ENCODE data around the gene GCC2.

GCC2 gene

DNA sequence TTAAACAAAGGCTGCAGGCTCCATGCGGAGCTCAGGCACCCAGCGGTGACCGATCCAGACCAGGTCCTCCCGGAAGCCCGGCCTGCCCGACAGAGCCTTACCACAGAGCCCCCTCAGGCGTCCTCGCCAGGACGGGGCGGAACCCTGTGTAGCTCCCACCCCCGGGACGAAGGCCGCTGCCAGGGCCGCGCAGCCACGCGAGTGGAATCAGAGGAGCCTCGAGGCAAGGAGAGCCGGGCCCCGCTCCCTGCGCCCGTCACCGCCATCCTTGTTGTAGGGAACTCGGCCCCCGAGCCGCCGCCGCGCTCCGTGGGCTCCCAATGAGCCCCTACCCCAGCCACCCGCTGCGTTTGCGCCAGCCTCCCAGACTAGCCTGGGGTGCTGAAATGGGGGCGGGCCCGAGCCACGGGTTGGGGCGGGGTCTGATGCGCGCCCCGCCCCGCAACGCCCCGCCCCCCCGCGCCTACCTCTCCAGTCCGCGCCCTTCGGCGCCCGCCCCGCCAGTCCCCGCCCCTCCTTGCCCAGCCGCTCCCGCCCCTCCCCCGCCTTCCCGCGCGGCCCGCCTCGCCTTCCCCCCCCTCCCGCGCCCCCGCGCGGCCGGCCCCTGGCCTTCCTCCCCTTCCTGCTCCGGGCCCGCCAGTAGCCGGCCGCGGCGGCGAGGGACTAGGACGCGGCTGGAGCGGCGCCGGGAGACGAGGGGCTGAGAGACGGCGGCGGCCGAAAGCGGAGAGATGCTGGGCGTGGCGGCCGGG lies 85.0 kb downstream of the GCC2 start, which contains the start of gene LIMS1:
LIMS1 (plus strand) TSS at position 639 of the 752 bp plus-strand sequence; CDS start at position 732, 93 bp downstream.
- TF ChIP-seq, protein P1, sequence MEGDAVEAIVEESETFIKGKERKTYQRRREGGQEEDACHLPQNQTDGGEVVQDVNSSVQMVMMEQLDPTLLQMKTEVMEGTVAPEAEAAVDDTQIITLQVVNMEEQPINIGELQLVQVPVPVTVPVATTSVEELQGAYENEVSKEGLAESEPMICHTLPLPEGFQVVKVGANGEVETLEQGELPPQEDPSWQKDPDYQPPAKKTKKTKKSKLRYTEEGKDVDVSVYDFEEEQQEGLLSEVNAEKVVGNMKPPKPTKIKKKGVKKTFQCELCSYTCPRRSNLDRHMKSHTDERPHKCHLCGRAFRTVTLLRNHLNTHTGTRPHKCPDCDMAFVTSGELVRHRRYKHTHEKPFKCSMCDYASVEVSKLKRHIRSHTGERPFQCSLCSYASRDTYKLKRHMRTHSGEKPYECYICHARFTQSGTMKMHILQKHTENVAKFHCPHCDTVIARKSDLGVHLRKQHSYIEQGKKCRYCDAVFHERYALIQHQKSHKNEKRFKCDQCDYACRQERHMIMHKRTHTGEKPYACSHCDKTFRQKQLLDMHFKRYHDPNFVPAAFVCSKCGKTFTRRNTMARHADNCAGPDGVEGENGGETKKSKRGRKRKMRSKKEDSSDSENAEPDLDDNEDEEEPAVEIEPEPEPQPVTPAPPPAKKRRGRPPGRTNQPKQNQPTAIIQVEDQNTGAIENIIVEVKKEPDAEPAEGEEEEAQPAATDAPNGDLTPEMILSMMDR (IDR thresholded peaks at IDR 0.05), result no peak

DNA sequence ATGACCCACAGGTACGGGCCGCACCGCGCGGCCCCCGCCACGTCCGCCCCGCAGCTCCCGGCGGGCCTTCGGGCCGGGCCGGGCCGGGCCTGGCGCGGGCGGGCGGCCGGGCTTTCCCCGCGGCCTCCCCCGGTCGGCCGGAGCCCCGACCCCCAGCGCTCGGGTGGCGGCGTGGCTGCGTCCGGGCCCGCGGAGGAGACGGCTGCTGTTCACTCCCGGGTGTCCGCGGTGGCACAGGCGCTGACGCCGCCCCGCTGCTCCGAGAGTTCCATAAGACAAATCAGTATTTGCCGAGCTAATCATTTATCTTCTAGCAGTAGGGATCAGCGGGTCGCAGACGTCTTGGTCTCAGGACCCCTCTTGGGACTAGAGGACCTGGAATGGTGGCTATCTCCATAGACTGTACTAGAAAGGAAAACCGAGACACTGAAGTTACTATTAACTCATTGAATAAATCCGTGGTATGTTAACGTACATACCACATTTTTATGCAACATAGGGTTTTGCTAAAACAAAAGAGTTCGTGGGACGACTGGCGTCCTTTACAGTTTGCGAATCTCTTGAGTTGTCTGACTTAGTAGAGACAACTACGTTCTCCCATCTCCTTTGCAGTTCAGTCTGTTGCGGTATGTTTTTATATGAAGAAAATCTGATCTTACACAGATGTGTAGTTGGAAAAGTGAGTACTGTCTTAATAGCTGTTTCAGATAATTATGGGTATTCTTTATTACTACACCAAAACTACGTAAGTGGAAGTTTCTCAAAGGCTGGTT lies 85.8 kb downstream of the GCC2 start:
- TF ChIP-seq, protein P1 (IDR thresholded peaks at IDR 0.05), result no peak

DNA sequence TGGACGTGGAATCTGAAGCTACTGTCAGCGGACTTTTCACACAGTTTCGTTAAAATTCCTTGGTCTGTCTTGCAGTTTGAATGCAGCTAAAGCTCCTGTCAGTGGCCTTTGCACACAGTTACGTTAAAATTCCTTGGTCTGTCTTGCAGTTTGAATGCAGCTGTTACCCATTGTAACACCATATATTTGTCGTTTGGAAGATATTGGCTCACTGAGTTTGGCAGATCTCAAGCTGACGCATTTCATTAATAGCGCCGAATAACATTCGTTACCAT lies 86.3 kb downstream of the GCC2 start:
- TF ChIP-seq, protein P1 (IDR thresholded peaks at IDR 0.05), result no peak

DNA sequence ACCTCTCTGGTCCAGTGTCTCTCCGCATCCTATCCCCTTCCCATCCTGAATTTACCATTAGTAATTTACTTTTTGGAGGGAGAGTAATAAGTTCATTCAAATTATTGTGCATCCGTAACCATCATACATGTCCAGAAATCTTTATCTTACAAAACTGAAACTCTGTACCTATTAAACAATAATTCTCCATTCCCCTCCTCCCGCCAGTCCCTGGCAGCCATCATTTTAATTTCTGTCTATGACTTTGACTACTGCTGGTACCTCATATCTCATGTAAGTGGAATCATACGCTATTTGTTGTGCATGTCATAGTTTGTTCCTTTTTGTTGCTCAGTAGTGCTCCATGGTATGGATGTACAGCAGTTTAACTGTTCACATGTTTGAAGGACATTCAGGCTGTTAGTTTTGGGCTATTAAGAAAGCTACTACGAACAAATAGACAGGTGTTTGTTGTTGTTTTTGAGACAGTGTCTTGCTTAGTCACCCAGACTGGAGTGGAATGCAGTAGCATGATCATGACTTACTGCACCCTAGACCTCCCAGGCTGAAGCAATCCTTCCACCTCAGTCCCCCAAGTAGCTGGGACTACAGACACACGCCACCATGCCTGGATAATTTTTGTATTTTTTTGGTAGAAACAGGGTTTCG lies 87.3 kb downstream of the GCC2 start:
- TF ChIP-seq, protein P1 (IDR thresholded peaks at IDR 0.05), result no peak

DNA sequence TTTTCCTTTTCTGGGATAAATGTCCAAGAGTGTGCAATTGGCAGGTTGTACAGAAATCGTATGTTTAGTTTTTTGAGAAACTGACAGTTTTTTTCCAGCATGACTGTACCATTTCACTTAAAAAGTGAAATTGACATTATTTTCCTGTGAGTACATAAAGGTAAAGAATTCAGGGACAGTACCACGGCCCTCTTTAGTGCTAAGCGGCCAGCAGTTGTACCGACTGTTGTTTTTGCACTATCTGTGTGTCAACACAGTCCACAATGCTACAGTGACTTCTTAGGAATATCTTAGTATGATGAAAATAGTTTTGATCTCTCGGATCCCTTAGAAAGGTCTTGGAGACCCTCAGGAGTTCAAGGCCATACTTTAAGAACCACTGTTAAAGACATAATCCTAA lies 87.9 kb downstream of the GCC2 start:
- TF ChIP-seq, protein P1 (IDR thresholded peaks at IDR 0.05), result no peak

DNA sequence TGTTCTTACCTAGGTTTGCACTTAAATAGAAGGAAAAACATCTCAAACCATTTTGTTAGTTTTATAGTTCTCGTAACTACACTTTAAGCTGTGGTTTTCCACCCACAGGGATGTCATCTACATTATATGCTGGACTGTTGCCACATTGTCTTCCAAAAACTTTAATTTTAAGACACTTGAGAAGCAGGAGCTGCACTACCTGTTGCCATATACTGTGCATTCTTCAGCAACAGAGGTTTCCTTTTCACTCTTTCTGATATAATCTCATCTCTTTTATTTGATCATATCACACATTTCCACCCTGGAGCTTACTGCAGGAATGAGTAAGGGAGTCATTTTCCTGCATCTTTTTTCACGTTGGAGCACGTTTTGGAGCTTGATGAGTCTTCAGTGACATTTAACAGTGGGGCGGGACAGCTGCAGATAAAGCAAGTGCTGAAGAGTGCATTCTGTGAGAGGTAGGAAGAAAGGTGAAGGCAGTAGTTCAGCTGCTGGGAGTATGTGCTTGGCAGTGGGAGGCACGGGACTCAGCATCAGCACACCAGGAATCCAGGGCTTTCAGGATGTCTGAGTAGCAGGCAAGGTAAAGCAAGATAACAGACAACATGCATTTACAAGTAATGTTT lies 89.1 kb downstream of the GCC2 start:
- TF ChIP-seq, protein P1 (IDR thresholded peaks at IDR 0.05), result no peak

DNA sequence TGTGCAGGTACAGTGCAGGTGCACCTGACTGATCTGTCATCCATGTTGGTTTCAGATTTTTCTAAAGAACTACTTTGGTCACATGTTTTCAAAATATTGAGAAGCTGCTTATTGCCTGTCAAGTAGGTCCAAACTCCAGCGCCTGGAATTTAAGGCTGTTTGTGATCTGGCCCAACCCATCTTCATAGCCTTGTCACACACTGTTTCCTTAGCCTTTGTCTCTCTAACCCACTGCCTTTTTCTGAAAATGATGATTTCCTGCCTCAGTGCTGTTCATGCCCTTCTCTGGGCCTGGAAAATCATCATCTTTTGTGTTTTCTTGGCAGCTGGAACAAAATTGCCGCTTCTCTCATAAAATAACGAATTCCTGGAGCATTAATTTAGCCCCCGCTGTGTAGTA lies 92.4 kb downstream of the GCC2 start:
- TF ChIP-seq, protein P1 (IDR thresholded peaks at IDR 0.05), result no peak

Measured in LNCAP (cell line).